Stomach (tissue), 4 donors: ENCODE measurements around the gene GRAMD2B.

Experiments
- EP300 ChIP-seq: sonication (generic); formaldehyde crosslinking; IDR thresholded peaks from one replicate; pipeline ENCODE4 v1.6.1; 2017; ENCODE audit warnings: antibody characterized with exemption
- POLR2A ChIP-seq, 4 donors: fragments of 450-650 bp; IDR thresholded peaks; one replicate each; pipeline ENCODE4 v1.6.1; 2016; ENCODE audit warnings: antibody characterized with exemption in 4 of 4, control low read depth in 2 of 4, mild to moderate bottlenecking in 1 of 4, moderate library complexity in 1 of 4
- POLR2AphosphoS5 ChIP-seq, 3 donors: sonication (generic); formaldehyde crosslinking; IDR thresholded peaks; one replicate each; pipeline ENCODE4 v1.6.1; 2016; ENCODE audit warnings: antibody characterized with exemption in 3 of 3
- TF ChIP-seq, protein P1 (sequence below), 7 experiments: fragments of 450-650 bp in 4 of 7; fragments of 200-600 bp in 3 of 7; sonication (generic) in 3 of 7; IDR thresholded peaks; one replicate each; pipeline ENCODE4 v1.5.1; 2016 to 2019; ENCODE audit warnings: antibody characterized with exemption in 7 of 7, control low read depth in 2 of 7, mild to moderate bottlenecking in 1 of 7

DNA sequence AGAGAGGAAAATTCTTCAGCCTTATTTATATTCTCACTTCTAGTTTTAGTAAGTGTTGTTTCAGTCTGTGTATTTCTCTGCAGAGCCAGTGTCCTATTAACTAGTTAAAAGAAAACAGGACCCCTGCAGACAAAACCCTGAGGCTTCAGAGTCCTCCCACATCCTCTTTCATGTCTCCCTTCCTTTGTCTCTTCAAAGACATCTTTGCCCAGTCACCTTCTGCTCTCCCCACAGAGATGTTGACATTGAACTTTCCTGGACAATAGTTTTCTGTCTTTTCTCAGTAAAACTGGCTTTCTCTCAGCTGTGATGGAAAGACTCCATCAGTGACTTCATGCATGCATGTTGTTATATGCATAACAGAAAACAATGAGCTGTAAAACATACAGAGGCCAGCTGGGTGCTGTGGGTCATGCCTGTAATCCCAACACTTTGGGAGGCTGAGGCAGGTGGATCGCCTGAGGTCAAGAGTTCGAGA, 20.2 kb downstream of the GRAMD2B start:
- TF ChIP-seq EP300 (no peak), POLR2AphosphoS5 (IDR thresholded peaks at IDR 0.05) (no peak), POLR2A (IDR thresholded peaks at IDR 0.05) (no peak)
- TF ChIP-seq, protein P1, sequence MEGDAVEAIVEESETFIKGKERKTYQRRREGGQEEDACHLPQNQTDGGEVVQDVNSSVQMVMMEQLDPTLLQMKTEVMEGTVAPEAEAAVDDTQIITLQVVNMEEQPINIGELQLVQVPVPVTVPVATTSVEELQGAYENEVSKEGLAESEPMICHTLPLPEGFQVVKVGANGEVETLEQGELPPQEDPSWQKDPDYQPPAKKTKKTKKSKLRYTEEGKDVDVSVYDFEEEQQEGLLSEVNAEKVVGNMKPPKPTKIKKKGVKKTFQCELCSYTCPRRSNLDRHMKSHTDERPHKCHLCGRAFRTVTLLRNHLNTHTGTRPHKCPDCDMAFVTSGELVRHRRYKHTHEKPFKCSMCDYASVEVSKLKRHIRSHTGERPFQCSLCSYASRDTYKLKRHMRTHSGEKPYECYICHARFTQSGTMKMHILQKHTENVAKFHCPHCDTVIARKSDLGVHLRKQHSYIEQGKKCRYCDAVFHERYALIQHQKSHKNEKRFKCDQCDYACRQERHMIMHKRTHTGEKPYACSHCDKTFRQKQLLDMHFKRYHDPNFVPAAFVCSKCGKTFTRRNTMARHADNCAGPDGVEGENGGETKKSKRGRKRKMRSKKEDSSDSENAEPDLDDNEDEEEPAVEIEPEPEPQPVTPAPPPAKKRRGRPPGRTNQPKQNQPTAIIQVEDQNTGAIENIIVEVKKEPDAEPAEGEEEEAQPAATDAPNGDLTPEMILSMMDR (IDR thresholded peaks at IDR 0.05): no peak
